Cerebellar cortex (tissue), 1 donor: ENCODE data around the gene CTNNA2.

Source experiments
- DNase-seq: peaks from one replicate; pipeline ENCODE4 v3.0.0-alpha.2; 2015; ENCODE audit warnings: low spot score

The CTNNA2 gene

GRCh38 chr2:80573167-80573566 lies 1060.3 kb downstream of the CTNNA2 start:
- DNase-seq: no peak

DNA sequence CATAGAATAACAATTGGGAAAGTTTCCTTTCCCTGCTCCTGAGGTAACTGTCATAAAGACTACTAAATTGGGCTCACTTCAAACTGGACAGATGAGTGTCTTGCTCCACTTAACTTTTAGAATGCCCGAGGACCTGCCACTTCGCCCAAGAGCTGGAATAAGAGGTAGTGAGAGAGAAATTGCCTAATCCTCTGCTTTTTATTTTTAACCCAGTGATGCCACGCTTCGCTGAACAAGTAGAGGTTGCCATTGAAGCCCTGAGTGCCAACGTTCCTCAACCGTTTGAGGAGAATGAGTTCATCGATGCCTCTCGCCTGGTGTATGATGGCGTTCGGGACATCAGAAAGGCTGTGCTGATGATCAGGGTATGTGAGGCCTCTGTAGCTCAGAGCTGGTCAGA lies 1061.1 kb downstream of the CTNNA2 start:
- no peak for DNase-seq

DNA sequence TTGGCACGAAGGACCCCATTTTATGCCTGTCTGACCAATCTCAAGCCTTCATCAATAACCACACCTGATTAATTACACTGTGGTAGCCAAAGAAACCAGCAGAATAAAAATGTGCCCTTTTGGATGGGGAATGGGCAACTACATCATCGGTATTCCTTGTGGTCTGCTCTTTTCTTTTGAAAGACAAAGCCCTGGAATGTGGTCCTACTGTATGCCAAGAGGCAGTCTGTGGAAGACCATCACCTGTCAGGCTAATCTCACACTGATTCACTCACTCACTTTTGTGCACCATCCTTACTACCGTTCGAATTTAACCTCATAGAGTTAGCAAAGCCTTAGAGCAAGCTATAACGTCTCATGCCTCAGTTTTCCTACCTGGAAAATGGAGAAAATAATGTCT lies 1066.9 kb downstream of the CTNNA2 start:
- no peak for DNase-seq

DNA sequence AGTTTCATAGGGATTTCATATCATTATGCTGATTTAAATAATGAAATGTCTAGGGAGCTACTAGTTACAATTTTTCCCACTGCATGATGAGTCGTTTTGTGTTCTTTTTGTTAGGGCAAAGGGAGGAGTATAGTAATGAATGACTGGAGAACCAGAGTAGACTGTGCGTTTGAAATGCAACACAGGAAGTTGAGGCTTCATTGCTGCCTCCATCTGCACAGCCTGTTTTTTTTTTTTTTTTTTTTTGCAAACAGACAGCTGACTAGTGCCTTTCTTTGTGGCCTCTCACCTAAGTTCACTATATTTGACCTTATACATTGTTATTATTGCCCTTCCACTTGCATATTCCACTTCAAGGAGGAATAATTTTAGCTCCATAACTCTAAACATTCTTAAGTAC lies 1078.4 kb downstream of the CTNNA2 start:
- no peak for DNase-seq

GRCh38 chr2:80592106-80592505 lies 1079.3 kb downstream of the CTNNA2 start:
- no peak for DNase-seq

- DNase-seq: no peak
Observed at GRCh38 chr2:80610108-80610507, 1097.3 kb downstream of the CTNNA2 start.

GRCh38 chr2:80621656-80622055 lies 1108.8 kb downstream of the CTNNA2 start:
- no peak for DNase-seq

- no peak for DNase-seq
Observed at GRCh38 chr2:80624062-80624461, 1111.2 kb downstream of the CTNNA2 start.

- no peak for DNase-seq
Observed at GRCh38 chr2:80634590-80634989, 1121.7 kb downstream of the CTNNA2 start.

DNA sequence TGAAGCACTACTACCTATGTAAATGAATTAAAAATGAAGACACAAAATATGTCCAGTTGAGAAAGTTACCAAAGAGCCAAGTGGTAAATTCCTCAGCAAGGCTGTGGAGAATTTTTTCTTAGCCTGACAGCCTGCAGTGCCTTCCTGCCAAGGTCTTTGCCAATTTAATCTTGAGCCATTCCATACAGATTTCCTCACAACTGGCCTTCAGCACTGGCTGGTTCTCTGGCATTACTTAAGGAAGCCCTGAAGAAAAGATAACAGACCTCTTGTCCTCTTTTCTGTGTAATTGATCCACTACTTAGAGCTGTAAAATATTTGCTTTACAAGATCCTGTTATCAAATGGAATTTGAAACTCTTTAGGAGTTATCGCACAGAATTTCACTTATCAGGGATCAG lies 1125.9 kb downstream of the CTNNA2 start:
- DNase-seq: no peak

DNA sequence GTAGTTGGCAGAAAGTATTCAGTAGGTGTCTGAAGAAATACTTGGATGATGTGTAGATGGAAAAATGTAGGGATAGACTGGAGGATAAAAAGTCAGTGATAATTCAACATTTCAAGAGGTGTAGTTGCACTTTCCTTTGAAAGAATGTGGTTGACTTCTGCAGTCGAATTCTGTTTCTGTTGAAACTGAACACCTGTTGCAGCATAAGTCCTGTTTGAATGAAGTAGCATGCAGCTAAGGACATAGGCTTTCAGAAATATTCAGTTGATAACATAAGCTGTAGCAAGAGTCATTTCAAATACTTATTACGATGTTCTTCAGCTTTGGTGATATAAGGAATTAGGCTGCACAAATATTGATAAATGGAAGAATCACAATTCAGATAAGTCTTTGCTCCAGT lies 1129.6 kb downstream of the CTNNA2 start:
- DNase-seq: no peak

DNA sequence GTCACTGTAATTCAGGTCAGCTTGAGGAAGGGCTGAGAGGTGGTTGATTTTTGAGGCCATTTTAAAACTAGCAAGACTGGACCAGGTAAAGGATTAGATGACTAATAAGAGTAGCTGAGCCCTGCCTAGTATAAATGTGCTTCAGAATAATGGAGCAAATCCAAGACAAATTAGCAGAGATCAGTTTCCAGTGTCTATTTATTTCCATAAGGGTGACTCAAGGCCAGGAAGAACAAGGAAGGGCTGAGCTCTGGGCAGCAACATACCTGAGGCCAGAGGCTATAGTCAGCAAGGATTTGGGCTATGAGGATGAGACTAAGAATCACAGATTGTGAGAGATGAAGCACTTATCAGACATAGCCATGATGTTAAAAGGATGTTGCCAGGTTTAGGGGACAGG lies 1130.7 kb downstream of the CTNNA2 start:
- no peak for DNase-seq

GRCh38 chr2:80651435-80651834 lies 1138.6 kb downstream of the CTNNA2 start:
- no peak for DNase-seq

- DNase-seq: no peak
Observed at GRCh38 chr2:80655265-80655664, 1142.4 kb downstream of the CTNNA2 start.

- no peak for DNase-seq
Observed at GRCh38 chr2:80670763-80671162, 1157.9 kb downstream of the CTNNA2 start.

GRCh38 chr2:80687524-80687923 lies 1174.7 kb downstream of the CTNNA2 start:
- no peak for DNase-seq

- DNase-seq: no peak
Observed at GRCh38 chr2:80689106-80689505, 1176.3 kb downstream of the CTNNA2 start.
